Coronary artery (tissue), 2 donors: ENCODE results near the gene KRTCAP2.
A peak's percentile ranks its signal among the peaks of the same experiment; 100 is the strongest.

Source experiments
- DNase-seq: peaks from one replicate; pipeline ENCODE4 v3.0.0-alpha.2; 2017; ENCODE audit warnings: low spot score
- H3K27ac ChIP-seq, 2 donors: fragments of 200-600 bp; sonication (generic); one replicate each; pipeline ENCODE4 v1.5.1; 2016 to 2019
- H3K4me3 ChIP-seq: fragments of 200-600 bp; sonication (generic); 2 replicates; pipeline ENCODE4 v1.5.1; 2016; ENCODE audit warnings: mild to moderate bottlenecking, moderate library complexity
- CTCF ChIP-seq: fragments of 200-600 bp; sonication (generic); IDR thresholded peaks from one replicate; pipeline ENCODE4 v1.5.1; 2019; ENCODE audit warnings: antibody characterized with exemption

The KRTCAP2 gene

GRCh38 chr1:155202731-155203515 lies 29.8 kb upstream of the KRTCAP2 start:
- DNase-seq, result no peak
- Histone ChIP-seq H3K4me3 (no peak overlapping the region), H3K27ac (no peak overlapping the region)
- no peak for TF ChIP-seq CTCF

GRCh38 chr1:155202198-155202597 lies 29.1 kb upstream of the KRTCAP2 start:
- Histone ChIP-seq H3K4me3 (no peak overlapping the region), H3K27ac (no peak overlapping the region)
- TF ChIP-seq CTCF, result no peak
- no peak for DNase-seq

GRCh38 chr1:155200920-155201319 lies 27.8 kb upstream of the KRTCAP2 start:
- H3K4me3 ChIP-seq, result no peak overlapping the region
- DNase-seq, result no peak
- no peak for TF ChIP-seq CTCF
- no peak overlapping the region for H3K27ac ChIP-seq

- no peak for DNase-seq
- TF ChIP-seq CTCF, result no peak
- Histone ChIP-seq H3K27ac (no peak overlapping the region), H3K4me3 (no peak overlapping the region)
Measured at GRCh38 chr1:155199792-155200191, 26.7 kb upstream of the KRTCAP2 start.

GRCh38 chr1:155198547-155198906 lies 25.4 kb upstream of the KRTCAP2 start:
- H3K27ac ChIP-seq, result no peak overlapping the region
- no peak overlapping the region for H3K4me3 ChIP-seq
- TF ChIP-seq CTCF, result no peak
- no peak for DNase-seq

- no peak for TF ChIP-seq CTCF
- DNase-seq, result no peak
- no peak overlapping the region for H3K4me3 ChIP-seq
- peak overlapping the region in 1 of 2 donors; percentile 66 for H3K27ac ChIP-seq
Measured at GRCh38 chr1:155197901-155198546, 24.9 kb upstream of the KRTCAP2 start.
